Upper lobe of right lung (tissue), 1 donor: ENCODE measurements around the gene ARL8A. TPM values are rescaled to one million over a fixed set of nuclear protein-coding genes. Genes with fewer than 3 reads are reported as not detected.

Source experiments
- ATAC-seq: fragments of 200-7000 bp; cut with Tn5 transposase; one replicate; pipeline ENCODE4 v1.9.1; 2020; ENCODE audit warnings: mild to moderate bottlenecking, moderate library complexity
- DNase-seq: peaks from one replicate; pipeline ENCODE4 v3.0.0-alpha.2; 2020
- H3K27ac ChIP-seq: fragments of 200-600 bp; one replicate; pipeline ENCODE4 v1.8.0; 2022
- H3K27me3 ChIP-seq: fragments of 200-600 bp; one replicate; pipeline ENCODE4 v1.8.0; 2022; ENCODE audit warnings: mild to moderate bottlenecking
- H3K36me3 ChIP-seq: fragments of 200-600 bp; one replicate; pipeline ENCODE4 v1.8.0; 2022
- H3K4me1 ChIP-seq: fragments of 200-600 bp; one replicate; pipeline ENCODE4 v1.8.0; 2022
- H3K4me3 ChIP-seq: fragments of 200-600 bp; one replicate; pipeline ENCODE4 v1.8.0; 2022; ENCODE audit warnings: mild to moderate bottlenecking
- H3K9me3 ChIP-seq: fragments of 200-600 bp; one replicate; pipeline ENCODE4 v1.8.0; 2022
- CTCF ChIP-seq: fragments of 200-600 bp; IDR thresholded peaks from one replicate; pipeline ENCODE4 v1.8.0; 2022; ENCODE audit warnings: antibody characterized with exemption
- intact Hi-C: fragments of 100-400 bp; cut with DNase I; formaldehyde crosslinking; loops from one replicate; pipeline ENCODE4 v1.11.0; 2022
- total RNA-seq: library from RNA; stranded (reverse); fragmentation: NEBNext Ultra II Directional; extraction: Animal tissue kit (Norgen Biotek cat#: 25700); gene quantifications from one replicate; pipeline ENCODE4 v1.2.1, GENCODE V29; 2021
- donor health status: DM: no; HTN: yes; CAD: no; lungs with severe emphysema.

Gene ARL8A
- total RNA-seq, 1 donor from 2014 or later = 106 TPM

- Histone ChIP-seq H3K9me3 (no peaks in the 10 kb centered on the region), H3K4me1 (peaks cover 8% of the 10 kb centered on the region), H3K27me3 (no peaks in the 10 kb centered on the region), H3K4me3 (no peak overlapping the region), H3K27ac (peak overlapping the region; percentile 58), H3K36me3 (no peaks in the 10 kb centered on the region)
- ATAC-seq (peak; percentile 6), DNase-seq (peak; percentile 50)
- no peak for TF ChIP-seq CTCF
- intact Hi-C loops = no loop called here
These were observed 16.9 kb upstream of the ARL8A start for GRCh38 chr1:202161151-202162046.

- H3K36me3 ChIP-seq = no peaks in the 10 kb centered on the region
- H3K27ac ChIP-seq = peak within 1 kb of the TSS; percentile 80
- peak; percentile 73 for ATAC-seq
- intact Hi-C loops = no loop called here
- no peaks in the 10 kb centered on the region for H3K9me3 ChIP-seq
- H3K4me3 ChIP-seq = peak within 1 kb of the TSS; percentile 46
- TF ChIP-seq CTCF = peak; percentile 37
- H3K4me1 ChIP-seq = peaks cover 11% of the 10 kb centered on the region
- peak; percentile 84 for DNase-seq
- H3K27me3 ChIP-seq = no peaks in the 10 kb centered on the region
These were observed 15.9 kb upstream of the ARL8A start, which contains the start of gene PTPN7 for GRCh38 chr1:202160377-202160940. Gene PTPN7 (minus strand): TSS chr1:202160602. CDS start chr1:202159402, 1,200 bp downstream.

GRCh38 chr1:202159534-202160371 is 15.2 kb upstream of the ARL8A start:
- ATAC-seq = no peak
- H3K27me3 ChIP-seq = no peaks in the 10 kb centered on the region
- H3K9me3 ChIP-seq = no peaks in the 10 kb centered on the region
- H3K27ac ChIP-seq = peak overlapping the region; percentile 80
- no peaks in the 10 kb centered on the region for H3K36me3 ChIP-seq
- peaks cover 18% of the 10 kb centered on the region for H3K4me1 ChIP-seq
- no peak for DNase-seq
- peak overlapping the region; percentile 46 for H3K4me3 ChIP-seq
- no peak for TF ChIP-seq CTCF
- intact Hi-C loops = no loop called here

GRCh38 chr1:202158810-202159533 is 14.4 kb upstream of the ARL8A start:
- H3K27ac ChIP-seq = peak overlapping the region; percentile 17
- ATAC-seq (no peak), DNase-seq (peak; percentile 59)
- H3K9me3 ChIP-seq = no peaks in the 10 kb centered on the region
- H3K4me1 ChIP-seq = peaks cover 22% of the 10 kb centered on the region
- H3K4me3 ChIP-seq = peak overlapping the region; percentile 46
- no peaks in the 10 kb centered on the region for H3K27me3 ChIP-seq
- TF ChIP-seq CTCF = no peak
- intact Hi-C loops = no loop called here
- no peaks in the 10 kb centered on the region for H3K36me3 ChIP-seq

- H3K4me3 ChIP-seq = no peak overlapping the region
- no peak for TF ChIP-seq CTCF
- DNase-seq (no peak), ATAC-seq (no peak)
- no peaks in the 10 kb centered on the region for H3K36me3 ChIP-seq
- no peaks in the 10 kb centered on the region for H3K9me3 ChIP-seq
- no peak overlapping the region for H3K27ac ChIP-seq
- intact Hi-C loops = no loop called here
- peaks cover 19% of the 10 kb centered on the region for H3K4me1 ChIP-seq
- H3K27me3 ChIP-seq = no peaks in the 10 kb centered on the region
These were observed 13.4 kb upstream of the ARL8A start for GRCh38 chr1:202157945-202158344.
